ELR (cell line): ENCODE results near the gene EVA1A.
A peak's percentile ranks its signal among the peaks of the same experiment; 100 is the strongest.

Experiments
- DNase-seq: peaks from one replicate; pipeline ENCODE4 v3.0.0-alpha.2; 2015; ENCODE audit warnings: low read depth

EVA1A gene

DNA sequence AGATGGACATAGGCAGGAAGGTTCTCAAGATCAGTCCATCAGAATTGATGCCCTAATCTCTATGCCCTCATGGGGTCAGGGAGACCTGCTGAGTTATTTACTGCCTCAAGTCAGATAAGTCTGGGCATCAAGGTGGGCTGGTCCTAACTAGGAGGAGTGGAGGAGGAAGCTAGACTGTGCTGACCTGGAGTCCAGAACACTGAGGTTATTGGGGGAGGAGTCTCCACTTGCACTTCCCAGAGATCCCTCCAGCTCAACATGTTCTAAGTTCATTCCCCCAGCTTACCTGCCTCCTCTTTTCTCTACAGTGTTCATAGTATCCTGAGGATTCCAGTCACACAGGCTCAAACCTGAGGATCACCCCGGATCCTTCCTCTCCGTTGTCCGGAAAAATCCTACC, 19.3 kb downstream of the EVA1A start:
- no peak for DNase-seq

DNA sequence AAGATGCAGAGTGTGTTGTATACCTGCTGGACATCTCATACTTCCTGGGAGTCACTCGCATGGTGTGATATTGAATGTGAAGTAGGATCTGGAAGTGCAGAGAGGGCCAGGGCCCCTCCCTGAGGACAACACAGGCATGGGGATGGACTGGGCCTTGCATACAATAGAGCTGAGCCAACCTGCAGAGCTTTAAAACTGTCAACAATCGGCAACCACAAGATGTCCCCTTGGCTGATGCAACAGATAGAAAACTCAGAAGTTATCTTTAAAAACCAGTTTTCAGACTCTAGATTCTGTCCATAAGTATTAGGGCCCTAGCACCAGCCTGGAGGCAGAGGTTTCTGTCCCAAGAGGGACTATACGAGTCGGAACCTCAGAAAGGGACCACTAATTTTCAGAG, 19.7 kb downstream of the EVA1A start:
- DNase-seq, result no peak

DNA sequence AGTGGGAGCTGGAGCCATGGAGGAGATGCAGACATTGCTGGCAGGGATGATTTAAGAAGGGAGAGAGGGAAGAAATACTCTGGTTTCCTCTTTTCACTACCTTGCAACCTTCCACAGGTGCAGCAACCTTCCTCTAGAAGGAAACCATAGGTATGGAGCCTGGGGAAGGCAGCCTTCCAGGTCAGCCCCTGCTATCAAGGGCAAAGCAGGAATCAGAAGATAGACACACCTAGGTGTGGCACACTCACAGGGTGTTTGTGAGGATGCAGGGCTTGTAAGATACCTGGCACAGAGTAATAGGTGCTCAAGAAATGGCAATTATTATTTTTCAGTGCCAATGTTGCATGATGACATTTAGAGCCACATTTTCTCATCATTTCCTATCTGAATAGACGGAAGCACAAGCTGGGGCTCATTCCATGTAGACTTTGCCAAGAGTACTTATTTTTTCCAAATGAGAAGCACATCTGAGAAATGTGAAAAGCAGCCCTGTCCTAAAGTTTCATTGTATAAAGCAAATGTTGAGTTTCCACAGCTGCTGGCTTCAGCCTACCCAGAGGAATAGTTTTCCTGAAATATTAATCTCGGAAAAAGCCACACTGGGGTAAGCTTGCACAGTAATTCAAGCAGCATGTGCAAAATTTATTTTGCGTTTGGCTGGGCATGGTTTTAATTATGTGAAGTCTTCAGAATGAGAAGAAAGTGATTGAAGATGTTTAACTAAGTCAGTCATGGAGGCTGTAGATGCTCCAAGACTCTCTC, 20.6 kb downstream of the EVA1A start:
- no peak for DNase-seq

DNA sequence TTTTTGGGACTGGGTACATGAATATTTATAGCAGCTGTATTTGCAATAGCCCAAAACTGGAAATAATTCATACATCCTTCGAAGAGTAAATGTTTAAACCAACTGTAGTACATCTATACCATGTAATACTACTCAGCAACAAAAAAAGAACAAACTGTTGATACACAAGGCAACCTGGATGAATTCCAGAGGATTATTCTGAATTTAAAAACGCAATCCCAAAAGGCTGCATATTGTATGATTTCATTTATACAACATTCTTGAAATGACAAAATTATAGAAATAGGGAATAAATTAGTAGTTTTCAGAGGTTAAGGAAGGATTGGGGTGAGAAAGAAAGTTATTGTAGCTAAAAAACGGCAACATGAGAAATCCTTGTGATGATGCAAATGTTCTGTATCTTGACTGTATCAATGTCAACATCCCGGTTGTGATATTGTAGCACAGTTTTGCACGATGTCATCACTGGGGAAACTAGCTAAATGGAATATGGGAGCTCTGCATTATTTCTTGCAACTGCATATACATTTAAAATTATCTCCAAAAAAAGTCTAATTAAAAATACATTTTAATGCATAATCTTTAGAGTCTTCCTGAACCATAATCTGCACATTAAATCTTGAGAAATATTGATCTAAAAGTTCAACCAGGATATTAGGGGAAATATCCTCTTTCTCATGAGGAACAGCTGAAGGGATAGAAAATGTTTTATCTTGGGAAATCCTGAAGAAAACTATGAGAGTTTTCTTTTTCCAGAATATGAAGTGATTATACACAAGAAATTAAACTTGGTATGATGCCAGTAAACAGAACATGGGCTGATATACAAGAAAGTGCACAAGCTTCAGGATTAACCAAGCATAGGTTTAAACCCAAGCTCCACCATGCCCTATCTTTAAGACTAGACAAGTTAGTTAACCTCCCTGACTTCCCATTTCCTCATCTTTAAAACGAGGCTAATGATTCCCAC, 21.9 kb downstream of the EVA1A start:
- no peak for DNase-seq

DNA sequence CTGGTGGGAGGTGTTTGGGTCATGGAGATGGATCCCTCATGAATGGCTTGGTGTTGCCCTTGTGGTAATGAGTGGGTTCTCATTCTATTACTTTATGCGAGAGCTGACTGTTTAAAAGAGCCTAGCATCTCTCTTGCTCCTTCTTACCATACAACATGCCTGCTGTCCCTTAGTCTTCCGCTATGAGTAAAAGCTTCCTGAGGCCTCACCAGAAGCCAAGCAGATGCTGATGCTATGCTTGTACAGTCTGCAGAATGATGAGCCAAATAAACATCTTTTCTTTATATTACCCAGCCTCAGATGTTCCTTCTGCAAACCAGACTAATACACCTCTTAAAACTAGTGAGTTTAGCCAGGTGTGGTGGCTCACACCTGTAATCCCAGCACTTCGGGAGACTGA, 23.1 kb downstream of the EVA1A start:
- DNase-seq, result no peak

DNA sequence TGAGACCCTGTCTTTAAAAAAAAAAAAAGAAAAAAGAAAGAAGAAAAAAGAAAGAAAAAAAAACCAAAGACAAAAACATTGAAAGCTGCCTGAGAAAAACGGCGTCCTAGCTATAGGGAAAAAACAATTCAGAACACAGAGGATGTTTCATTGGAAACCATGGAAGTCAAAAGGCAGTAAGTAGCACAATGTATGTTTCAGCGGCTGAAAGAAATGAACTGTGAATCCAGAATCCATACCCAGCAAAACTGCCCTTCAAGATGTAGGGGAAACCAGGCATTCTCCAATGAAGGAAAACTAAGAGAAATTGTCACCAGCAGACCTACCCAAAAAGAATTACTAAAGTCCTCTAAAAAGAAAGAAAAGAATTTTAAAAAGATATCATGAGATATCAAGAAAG, 27.6 kb downstream of the EVA1A start:
- no peak for DNase-seq

DNA sequence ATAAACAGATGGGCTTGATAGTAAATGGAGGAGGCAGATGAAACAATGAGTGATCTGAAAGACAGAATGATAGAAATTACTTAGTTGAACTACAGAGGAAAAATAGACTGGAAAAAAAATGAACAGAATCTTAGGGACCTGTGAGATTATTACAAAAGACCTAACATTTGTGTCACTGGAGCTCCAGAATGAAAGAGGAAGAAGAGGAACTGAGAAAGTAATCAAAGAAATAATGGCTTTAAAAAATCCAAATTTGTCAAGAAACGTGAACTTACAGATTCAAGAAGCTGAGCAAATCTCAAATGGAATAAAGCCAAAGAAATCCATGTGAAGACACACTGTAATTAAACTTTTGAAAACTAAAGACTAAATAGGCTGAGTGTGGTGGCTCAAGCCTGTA, 28.3 kb downstream of the EVA1A start:
- DNase-seq, result no peak

DNA sequence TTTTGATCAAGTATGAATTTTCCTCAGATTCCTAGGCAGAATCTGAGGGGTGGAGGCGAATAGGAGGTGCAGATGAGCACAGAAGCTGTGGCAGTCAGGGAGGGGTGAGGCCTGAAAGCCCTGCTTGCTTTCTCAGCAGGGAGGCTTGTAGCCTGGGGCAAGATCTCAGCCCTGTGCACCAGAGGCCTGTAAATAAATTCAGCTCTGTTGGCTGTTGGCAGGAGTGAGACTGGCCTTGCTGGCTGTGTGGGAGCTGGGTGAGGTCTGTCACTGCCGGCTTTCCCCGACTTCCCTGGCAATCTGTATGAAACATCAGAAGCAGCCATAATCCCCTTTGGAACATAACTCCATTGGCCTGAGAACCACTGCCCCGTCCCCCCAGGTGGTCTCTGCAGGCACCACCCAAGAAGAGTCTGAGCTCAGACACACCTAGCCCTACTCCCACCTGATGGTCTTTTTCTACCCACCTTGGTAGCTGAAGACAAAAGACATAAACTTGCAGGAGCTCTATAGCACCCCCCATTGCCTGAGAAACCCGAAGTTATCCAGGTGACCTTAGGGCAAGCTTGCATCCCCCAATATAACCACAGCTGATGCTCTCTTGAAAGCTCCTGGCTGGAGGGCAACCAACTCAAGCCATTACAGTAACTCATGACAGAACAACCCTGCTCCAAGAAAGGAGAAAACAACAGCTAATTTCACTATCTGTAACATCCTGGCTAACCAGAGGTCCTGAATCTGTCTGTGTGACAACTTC, 32.3 kb downstream of the EVA1A start:
- peak; percentile 79 for DNase-seq

DNA sequence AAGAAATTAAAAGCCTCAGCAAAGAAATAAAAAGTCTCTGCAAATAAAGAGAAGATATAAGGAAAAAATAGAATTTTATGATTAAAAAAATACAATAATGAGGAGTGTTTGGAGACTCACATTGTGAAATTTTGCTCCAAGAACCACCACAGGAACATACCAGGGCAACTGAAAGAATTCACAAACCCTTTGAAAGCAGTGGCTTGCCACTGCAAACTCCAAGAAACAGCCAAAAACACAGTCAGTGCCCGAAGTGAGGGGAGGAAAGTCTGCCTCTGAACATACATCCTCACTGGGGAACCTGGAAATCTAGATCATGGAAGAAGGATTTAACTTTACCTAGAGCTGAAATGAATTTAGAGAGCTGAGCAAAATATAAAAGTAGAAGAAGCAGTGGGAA, 33.1 kb downstream of the EVA1A start:
- DNase-seq, result no peak

DNA sequence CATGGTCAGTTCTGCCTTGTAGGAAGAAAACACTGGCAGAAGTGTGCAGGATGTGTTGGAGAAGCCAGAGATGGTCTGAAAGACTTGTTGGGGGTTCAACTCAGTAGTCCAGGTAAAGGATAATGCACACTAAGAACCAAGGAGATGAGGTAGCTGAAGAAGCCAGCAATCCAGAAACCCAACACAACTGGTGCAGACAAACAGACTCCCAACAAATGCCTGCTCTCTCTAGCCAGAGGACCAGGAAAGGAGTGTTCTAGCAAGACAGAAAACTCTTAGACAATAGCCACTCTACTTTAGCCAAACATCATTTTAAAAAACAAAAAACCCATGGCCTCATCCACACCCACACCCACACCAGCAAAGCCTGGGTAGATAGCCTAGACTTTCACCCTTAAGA, 33.9 kb downstream of the EVA1A start:
- DNase-seq, result no peak

DNA sequence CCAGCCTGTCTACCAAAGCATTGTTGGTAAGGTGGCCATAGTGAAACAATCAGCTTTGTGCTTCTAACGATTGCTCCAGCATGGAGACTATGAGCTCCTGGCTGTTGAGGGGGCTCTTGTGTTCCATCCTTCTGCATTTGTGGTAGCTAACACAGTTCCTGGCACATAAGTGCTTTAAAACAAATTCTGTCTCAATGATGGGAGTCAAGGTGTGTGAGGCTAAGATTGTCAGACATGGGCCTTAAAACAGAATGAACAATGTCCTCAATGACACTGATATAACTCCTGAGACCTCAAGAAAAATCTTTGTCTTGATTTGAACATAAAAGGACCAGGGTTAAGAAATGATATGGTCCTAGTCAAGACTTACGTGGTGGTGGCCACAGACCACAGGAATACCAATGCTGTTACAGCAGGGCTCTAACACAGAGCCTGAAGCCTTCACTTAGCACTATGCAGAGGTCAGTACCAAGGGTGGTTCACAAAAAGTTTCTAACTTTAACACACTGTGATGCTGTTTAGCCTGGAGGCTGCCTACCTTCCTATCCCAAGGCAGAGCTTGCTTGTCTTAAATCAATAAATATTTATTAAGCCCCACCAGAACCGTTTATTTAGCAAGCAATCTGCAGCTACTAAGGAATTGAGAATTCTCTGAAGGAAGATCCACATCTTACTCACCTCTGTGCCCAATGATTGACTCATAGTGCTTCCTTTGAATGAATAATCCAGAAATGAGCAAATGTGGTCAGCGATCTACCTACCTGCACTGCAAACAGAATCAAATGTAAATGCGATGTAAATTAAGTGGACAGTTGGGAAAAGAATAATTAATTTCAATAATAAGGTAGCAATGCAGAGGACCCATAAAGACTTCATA, 35.1 kb downstream of the EVA1A start:
- peak; percentile 90 for DNase-seq

DNA sequence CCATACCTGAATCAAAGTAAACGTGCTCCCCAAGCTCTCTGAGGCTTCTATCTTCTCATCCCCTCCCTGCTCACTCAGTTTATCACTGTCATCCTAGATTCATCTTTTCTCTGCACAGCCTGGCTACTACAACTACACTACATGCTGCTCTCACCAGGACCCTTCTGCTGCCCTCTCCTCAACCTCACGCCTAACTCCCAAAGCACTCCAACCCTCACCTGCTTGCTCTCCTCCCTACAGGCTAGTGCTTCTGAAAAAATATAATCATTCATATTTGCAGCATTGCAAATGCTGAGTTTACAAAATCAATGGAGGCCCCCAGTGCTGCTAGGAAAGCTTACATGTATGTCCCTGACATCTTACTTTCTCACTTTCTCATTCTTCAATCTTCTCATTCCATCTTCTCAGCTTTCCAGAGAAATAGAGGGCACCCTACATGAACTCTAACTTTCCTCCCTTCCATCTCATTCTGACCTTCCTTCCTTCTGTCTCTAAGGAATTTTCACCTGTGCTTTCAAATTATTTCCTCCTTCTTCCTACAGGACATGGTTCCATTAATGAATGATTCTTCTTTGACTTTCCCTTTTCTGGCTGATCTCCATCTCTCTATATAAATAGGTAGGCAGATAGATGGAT, 36.3 kb downstream of the EVA1A start:
- DNase-seq, result no peak

DNA sequence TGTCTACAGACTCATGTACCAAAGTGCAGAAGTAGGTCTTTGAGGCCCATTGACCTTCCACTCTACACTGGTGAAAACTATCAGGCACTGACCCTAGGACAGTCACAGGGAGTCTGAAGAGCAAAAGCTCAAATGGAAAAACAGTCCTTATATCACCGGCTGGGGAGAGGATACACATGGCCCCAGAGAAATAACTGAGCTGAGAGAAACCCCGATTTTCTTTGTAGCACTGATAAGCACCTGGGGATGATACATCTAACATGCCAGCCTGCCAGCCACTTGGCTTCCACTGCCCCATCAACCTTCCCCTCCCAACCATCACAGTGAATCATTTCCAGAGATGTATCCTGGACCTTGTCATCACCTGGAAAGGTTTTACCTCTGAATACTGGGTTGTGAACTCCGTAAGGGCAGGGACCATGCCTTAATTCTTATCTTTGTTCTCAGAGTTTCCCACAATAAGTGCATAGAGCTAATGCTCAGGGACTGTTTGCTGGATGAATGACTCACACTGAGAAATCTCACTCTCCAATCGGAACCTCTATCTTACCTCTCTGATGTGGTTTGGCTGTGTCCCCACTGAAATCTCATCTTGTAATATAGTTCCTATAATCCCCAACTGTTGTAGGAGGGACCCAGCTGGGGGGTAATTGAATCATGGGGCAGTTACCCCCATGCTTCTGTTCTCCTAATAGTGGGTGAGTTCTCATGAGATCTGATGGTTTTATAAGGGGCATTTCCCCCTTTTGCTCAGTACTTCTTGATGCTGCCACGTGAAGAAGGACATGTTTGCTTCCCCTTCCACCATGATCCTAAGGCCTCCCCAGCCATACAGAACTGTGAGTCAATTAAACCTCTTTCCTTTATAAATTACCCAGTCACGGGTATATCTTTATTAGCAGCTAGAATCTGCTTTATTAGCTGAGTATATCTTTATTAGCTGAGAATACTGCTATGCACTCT, 37.1 kb downstream of the EVA1A start:
- DNase-seq, result peak; percentile 89

DNA sequence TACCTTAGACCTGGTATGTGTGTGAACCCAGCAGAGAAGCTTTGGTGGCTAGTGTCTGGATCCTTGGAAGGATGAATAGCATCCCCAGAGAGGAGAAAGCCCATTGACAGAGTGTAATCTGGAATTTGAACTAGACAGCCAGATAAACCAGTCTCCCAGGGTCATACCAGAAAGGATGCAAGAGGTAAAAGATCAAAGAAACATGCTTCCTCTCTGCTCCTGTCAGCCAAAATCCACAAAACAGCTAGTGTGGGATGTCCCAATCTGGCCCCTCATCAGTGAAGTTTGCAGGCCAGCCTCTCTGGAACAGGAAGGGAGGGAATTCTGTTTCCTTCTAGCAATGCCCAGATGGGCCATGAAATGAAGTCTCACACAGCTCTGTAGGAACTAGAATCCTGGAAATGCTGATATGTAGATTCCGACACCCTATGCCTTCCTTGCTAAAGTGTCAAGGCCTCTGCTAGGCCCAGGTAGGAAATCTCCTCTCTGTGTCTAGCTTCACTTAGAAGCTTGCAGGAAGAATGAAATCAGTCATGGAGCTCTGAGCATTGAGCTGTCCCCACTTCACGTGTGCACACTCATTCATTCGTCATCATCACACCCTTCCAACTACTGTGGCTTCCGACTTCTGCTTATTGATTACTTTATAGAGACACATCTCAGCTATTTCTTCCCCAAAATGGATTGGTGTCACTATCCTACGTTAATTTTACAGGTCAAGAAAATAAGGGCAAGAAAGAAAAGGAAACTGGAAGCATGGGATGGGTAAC, 38.0 kb downstream of the EVA1A start:
- DNase-seq, result peak; percentile 77

DNA sequence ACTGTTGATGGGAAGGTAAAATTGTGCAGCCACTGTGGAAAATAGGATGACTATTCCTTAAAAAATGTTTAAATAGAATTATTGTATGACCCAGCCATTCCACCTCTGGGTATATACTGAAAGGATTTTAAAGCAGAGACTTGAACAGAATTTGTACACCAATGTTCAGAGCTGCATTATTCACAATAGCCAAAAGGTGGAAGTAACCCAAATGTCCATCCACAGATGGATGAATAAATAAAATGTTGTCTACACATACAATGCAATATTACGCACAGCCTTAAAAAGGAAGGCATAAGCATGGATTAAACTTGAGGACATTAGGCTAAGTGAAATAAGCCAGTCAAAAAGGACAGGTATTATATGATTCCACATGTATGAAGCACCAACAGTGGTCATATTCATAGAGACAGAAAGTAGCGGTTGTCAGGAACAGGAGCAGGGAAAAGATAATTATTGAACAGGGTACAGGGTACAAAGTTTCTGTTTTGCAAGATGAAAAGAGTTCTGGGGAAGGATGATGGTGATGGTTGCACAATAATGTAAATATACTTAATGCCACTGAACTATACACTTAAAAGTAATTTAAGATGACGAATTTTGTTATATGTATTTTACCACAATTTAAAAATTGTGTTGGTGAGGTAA, 39.4 kb downstream of the EVA1A start:
- DNase-seq, result no peak

DNA sequence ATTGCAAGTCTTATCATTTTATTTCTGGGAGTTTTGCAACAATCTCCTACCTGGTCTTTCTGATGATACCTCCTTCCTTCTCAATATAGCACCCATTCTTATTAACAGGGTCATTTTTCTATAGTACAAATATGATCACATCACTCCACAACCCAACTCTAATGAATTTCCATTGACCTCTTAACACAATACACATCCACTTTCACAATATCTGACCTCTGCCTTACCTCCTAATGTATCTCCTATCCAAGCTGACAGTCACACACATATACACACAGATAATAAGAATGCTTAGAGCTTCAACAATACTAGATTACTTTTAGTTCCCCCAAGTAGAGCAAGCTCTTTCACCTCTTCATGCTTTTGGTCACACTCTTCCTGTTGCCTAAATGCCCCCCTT, 40.9 kb downstream of the EVA1A start:
- no peak for DNase-seq

DNA sequence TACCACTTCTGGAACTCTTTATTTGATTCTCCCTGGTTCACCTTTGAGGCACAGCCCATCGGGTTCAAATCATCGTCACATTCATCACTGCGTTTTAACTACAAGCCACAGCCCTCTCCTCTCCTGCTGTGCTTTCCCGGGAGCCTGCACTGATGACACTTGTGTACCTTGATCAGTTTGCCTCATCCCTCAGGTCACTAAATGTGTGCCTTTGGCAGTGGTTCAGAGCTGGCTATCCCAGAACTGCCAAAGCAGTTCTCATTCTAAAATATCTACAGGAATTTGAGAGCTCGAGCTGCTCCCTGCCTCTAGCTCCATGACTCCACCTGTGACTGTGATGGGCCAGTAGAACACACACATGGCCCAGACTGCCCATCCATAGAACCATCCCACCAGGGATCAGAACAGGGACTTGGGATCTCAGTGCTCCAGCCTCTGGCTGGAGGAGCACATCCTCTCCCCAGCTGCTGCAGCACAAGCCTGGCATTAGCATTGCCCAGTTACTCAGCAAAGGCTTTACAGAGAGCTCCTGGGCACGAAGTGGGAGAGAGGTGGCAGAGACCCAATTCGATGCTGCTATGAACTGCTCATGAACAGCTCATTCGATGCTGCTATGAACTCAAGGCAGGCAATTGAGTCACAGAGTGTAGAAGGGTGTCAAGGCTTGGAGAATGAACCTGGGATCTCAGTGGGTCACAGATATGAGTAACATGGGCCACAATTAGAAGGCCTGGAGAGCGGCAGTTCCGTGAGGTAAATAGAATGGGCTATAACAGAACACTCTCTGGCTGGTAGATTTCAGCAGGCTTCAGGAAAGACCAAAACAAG, 41.9 kb downstream of the EVA1A start:
- no peak for DNase-seq
